ENCODE data around the gene FUT8. TPM values are rescaled to one million over a fixed set of nuclear protein-coding genes. Genes with fewer than 3 reads are reported as not detected.

Gene FUT8
- total RNA-seq, 4 donors from 2014 or later = 7.9 to 27.5 (median 12.8) TPM

DNA sequence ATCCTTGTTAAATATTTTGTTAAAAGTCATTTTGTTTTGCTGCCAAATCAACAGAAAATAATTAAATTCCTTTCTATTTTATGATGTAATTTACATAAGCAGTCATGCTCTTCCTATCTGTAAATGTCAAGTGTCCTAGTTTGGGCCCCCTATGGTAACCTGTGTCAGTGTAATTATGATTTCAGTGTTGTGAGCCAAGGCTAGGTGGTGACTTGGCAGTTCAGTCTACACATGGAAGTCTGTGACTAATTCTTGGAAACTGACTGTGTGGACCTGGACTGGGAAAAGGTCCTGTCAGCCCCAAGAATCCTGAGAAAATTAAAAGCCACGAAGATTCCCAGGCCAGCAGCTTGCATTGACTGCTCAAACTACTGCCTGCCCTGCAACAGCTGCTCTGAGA lies 371.0 kb downstream of the FUT8 start:
- Histone ChIP-seq H3K9me3 (no peaks in the 10 kb centered on the region), H3K36me3 (no peaks in the 10 kb centered on the region), H3K27me3 (no peaks in the 10 kb centered on the region), H3K4me1 (no peaks in the 10 kb centered on the region), H3K4me3 (no peak overlapping the region), H3K27ac (no peak overlapping the region)
- WGBS, 2 donors (ENCODE audit: low coverage in 1 of 2) = 92% methylated on average over 1 of the region's 1 CpG; no CpG with 5 or more reads in 1 of the 2 donors
- DNase-seq = no peak
- in situ Hi-C loops (cut with MboI; ENCODE audit: low pct_ligation_motif_present in 1 of 4, low pct_unique_long_range_greater_than_20kb in 1 of 4, low sequenced_read_pairs in 3 of 4) = no loop called here
- intact Hi-C loops (cut with DNase I; ENCODE audit: low total_unique reads) = no loop called here
- no peak for TF ChIP-seq POLR2AphosphoS5 (IDR thresholded peaks at IDR 0.05)

DNA sequence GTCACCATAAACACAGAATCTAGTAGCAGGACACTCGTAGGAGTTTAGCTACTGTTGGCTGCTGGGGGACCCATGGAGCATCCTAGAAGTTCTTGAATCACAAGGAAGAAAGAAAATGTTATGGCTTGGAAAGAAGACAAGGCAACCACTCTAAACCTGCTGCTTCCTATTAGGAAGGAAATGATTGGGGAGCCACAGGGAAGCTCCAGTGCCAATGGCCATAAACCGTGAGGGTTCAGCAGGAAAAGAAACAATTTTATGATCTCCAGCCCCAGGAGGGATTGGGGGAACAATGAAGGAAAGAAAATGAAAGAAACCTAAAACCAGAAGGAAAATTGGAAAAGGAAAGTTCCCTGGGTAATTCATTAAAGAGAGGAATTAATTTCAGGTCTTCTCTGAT lies 372.0 kb downstream of the FUT8 start:
- in situ Hi-C loops (cut with MboI; ENCODE audit: low pct_ligation_motif_present in 1 of 4, low pct_unique_long_range_greater_than_20kb in 1 of 4, low sequenced_read_pairs in 3 of 4) (no loop called here), intact Hi-C loops (cut with DNase I; ENCODE audit: low total_unique reads) (no loop called here)
- WGBS, 2 donors (ENCODE audit: low coverage in 1 of 2) = 82 to 100% methylated on average over 1 to 2 of the region's 2 CpGs
- no peaks in the 10 kb centered on the region for H3K36me3 ChIP-seq
- TF ChIP-seq POLR2A (IDR thresholded peaks at IDR 0.05) = no peak
- TF ChIP-seq EP300 (IDR thresholded peaks at IDR 0.05; ENCODE audit: low read depth) = no peak
- TF ChIP-seq, protein P1, sequence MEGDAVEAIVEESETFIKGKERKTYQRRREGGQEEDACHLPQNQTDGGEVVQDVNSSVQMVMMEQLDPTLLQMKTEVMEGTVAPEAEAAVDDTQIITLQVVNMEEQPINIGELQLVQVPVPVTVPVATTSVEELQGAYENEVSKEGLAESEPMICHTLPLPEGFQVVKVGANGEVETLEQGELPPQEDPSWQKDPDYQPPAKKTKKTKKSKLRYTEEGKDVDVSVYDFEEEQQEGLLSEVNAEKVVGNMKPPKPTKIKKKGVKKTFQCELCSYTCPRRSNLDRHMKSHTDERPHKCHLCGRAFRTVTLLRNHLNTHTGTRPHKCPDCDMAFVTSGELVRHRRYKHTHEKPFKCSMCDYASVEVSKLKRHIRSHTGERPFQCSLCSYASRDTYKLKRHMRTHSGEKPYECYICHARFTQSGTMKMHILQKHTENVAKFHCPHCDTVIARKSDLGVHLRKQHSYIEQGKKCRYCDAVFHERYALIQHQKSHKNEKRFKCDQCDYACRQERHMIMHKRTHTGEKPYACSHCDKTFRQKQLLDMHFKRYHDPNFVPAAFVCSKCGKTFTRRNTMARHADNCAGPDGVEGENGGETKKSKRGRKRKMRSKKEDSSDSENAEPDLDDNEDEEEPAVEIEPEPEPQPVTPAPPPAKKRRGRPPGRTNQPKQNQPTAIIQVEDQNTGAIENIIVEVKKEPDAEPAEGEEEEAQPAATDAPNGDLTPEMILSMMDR (IDR thresholded peaks at IDR 0.05) = no peak
- no peak for TF ChIP-seq POLR2AphosphoS5 (IDR thresholded peaks at IDR 0.05)
- no peak for DNase-seq
- H3K27ac ChIP-seq = no peak overlapping the region
- no peak overlapping the region for H3K4me3 ChIP-seq
- H3K4me1 ChIP-seq = no peaks in the 10 kb centered on the region
- H3K27me3 ChIP-seq = no peaks in the 10 kb centered on the region
- H3K9me3 ChIP-seq = no peaks in the 10 kb centered on the region

DNA sequence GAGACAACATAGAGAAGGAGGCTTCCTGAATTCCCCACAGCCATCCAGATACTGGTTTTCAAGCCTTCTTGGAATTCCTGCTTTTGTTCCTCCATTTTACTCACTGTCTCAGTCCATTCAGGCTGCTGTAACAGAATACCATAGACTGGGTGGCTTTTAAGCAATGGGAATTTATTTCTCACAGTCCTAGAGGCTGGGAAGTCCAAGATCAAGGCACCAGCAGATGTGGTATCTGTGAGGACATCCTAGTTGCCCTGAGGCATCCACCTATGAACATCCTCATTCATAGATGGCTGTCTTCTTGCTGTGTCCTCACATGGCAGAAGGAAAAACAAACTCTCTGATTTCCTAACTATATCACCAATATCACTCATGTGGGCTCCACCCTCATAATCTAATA lies 374.9 kb downstream of the FUT8 start:
- Histone ChIP-seq H3K27ac (no peak overlapping the region), H3K27me3 (no peaks in the 10 kb centered on the region), H3K4me3 (no peak overlapping the region), H3K4me1 (no peaks in the 10 kb centered on the region), H3K36me3 (no peaks in the 10 kb centered on the region), H3K9me3 (no peaks in the 10 kb centered on the region)
- TF ChIP-seq EP300 (IDR thresholded peaks at IDR 0.05; ENCODE audit: low read depth) (no peak), POLR2A (IDR thresholded peaks at IDR 0.05) (no peak), POLR2AphosphoS5 (IDR thresholded peaks at IDR 0.05) (no peak)
- TF ChIP-seq, protein P1 (IDR thresholded peaks at IDR 0.05) = no peak
- DNase-seq = no peak
- intact Hi-C loops (cut with DNase I; ENCODE audit: low total_unique reads) (no loop called here), in situ Hi-C loops (cut with MboI; ENCODE audit: low pct_ligation_motif_present in 1 of 4, low pct_unique_long_range_greater_than_20kb in 1 of 4, low sequenced_read_pairs in 3 of 4) (no loop called here)

DNA sequence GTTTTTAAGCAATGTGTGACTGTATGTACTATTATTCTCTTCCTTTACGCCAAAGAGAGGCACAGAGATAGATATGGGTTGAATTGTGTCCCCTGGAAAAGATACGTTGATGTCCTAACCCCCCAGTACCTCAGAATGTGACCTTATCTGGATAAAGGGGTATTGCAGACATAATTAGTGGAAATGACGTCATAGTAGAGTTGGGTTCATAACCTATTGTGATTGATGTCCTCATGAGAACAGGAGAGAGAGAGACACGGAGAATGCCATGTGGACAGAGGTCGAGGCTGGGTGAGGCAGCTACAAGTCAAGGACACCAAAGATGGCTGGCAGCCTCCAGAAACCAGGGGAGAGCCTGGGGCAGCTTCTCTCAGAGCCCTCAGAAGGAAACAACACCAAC lies 376.3 kb downstream of the FUT8 start:
- intact Hi-C loops (cut with DNase I; ENCODE audit: low total_unique reads) (no loop called here), in situ Hi-C loops (cut with MboI; ENCODE audit: low pct_ligation_motif_present in 1 of 4, low pct_unique_long_range_greater_than_20kb in 1 of 4, low sequenced_read_pairs in 3 of 4) (no loop called here)
- H3K27me3 ChIP-seq = no peaks in the 10 kb centered on the region
- no peaks in the 10 kb centered on the region for H3K9me3 ChIP-seq
- H3K4me1 ChIP-seq = no peaks in the 10 kb centered on the region
- no peaks in the 10 kb centered on the region for H3K36me3 ChIP-seq
- 84 to 89% methylated on average over 4 to 5 of the region's 5 CpGs for WGBS, 2 donors (ENCODE audit: low coverage in 1 of 2)
- no peak overlapping the region for H3K4me3 ChIP-seq
- no peak for DNase-seq
- TF ChIP-seq POLR2AphosphoS5 (IDR thresholded peaks at IDR 0.05) (no peak), POLR2A (IDR thresholded peaks at IDR 0.05) (no peak), EP300 (IDR thresholded peaks at IDR 0.05; ENCODE audit: low read depth) (no peak)
- TF ChIP-seq, protein P1 (IDR thresholded peaks at IDR 0.05) = no peak
- no peak overlapping the region for H3K27ac ChIP-seq

DNA sequence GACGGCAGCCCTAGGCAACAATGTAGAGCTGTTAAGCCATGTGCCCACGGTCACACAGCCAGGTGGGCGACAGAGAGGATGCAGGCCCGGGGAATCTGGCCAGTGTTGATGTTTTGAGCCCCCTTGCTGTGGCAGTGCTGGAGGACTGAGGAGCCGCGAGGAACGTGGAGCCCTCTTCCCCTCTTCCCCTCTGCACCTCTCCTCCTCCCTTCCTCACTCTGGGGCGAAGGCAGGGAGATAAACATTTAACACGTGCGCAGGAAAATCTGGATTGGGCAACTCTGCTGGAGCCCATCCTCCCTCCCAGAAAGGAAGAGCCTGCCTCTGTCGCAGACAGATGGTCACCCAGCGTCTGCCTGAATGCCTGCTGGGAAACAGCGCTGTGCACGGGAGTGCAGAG lies 376.8 kb downstream of the FUT8 start:
- DNase-seq = no peak
- H3K4me3 ChIP-seq = no peak overlapping the region
- 60 to 80% methylated on average over 2 to 14 of the region's 14 CpGs for WGBS, 2 donors (ENCODE audit: low coverage in 1 of 2)

More for the DNA sequence above, 376.8 kb downstream of the FUT8 start:
- no peaks in the 10 kb centered on the region for H3K27me3 ChIP-seq
- TF ChIP-seq POLR2A (IDR thresholded peaks at IDR 0.05) (no peak), EP300 (IDR thresholded peaks at IDR 0.05; ENCODE audit: low read depth) (no peak), POLR2AphosphoS5 (IDR thresholded peaks at IDR 0.05) (no peak)
- TF ChIP-seq, protein P1 (IDR thresholded peaks at IDR 0.05) = no peak
- intact Hi-C loops (cut with DNase I; ENCODE audit: low total_unique reads) (no loop called here), in situ Hi-C loops (cut with MboI; ENCODE audit: low pct_ligation_motif_present in 1 of 4, low pct_unique_long_range_greater_than_20kb in 1 of 4, low sequenced_read_pairs in 3 of 4) (no loop called here)
- no peak overlapping the region for H3K27ac ChIP-seq
- H3K36me3 ChIP-seq = no peaks in the 10 kb centered on the region
- H3K9me3 ChIP-seq = no peaks in the 10 kb centered on the region
- H3K4me1 ChIP-seq = no peaks in the 10 kb centered on the region
